GM21423 (cell line): ENCODE data around the gene TMED1.

Experiments used
- ATAC-seq: cut with Tn5 transposase; IDR thresholded peaks from one replicate; pipeline ENCODE4 v1.9.1; 2021; ENCODE audit warnings: mild to moderate bottlenecking, moderate library complexity; ENCODE audit not compliant: unreplicated experiment

The TMED1 gene

GRCh38 chr19:10812902-10813404 is 23.1 kb downstream of the TMED1 start:
- no peak for ATAC-seq

- no peak for ATAC-seq
Observed at GRCh38 chr19:10812196-10812595, 23.8 kb downstream of the TMED1 start.

- no peak for ATAC-seq
Observed at GRCh38 chr19:10811391-10812111, 24.5 kb downstream of the TMED1 start.

GRCh38 chr19:10809651-10810285 is 26.2 kb downstream of the TMED1 start:
- ATAC-seq, result no peak

DNA sequence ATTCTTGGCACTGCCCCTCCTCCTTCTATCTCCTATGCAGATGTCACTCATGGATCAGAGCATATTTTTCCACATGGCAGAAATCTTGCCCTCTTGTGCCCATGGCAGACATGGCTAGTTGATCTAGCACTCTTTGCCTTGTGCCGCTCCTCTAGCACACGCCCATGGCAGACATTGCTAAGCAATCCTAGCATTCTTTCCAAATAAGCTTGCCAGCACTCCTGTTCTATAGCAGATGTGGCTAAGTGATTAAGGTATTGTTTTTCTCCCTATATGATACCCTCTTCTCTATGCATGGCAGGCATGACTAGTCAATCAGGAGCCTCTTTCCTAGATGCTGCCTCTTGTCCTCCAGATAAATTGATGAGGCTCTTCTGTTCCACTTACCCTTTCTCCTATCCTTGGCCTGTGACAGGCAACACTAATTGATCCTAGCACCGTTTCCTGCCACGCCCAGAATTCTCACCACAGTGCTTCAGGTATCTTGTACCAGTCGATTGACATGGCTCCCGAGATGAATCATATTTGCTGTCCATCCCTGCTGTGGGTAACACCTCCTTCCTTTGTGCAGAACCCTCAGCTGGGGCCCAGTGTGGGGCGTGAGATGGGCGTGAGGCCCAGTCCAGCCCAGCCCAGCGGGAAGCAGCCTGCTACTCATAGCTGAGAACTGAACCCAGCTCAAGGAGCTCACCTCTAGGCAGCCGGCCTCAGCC is 26.9 kb downstream of the TMED1 start:
- no peak for ATAC-seq

DNA sequence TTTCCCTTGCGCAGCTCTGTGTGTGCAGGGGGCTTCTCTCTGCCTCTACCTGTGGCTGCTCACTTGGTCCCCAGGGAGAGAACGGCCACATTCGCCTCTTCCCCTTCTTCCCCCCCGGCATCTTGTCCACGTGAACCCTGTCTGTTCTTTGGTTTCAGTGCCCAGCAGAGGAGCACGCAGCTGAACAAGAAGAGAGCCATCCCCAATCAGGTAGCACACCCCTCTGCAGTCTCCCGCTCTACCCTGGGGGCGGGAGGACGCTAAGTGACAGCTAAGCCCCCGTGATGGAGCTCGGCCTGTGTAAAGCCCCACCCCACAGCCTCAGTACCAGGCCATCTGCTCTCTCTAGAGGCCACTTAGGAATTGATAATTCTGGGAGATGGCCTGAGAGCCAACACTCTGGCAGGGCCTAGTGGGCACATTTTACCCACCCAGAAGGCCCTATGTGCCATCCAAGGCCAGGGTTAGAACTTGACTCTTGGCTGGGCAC is 30.2 kb downstream of the TMED1 start:
- no peak for ATAC-seq

- no peak for ATAC-seq
Observed at GRCh38 chr19:10805065-10805757, 30.8 kb downstream of the TMED1 start.

DNA sequence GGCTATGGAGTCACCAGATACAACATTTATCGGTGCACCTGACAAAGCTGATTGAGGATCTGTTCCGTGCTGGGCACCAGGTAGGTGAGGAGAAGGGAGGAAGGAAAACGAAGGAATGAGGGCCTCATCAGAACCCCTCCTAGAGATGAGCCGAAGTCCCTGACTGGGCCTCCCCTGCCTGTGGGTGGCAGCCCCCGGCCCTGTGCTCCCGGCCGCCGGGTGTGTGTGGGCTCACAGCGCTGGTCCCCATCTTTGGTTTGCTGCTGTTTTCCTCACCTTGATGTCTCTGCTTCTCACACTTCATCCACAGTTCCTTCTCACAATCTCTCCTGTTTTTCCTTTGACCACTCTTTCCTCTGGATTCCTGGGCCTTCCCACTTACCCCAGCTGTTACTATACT is 32.8 kb downstream of the TMED1 start:
- no peak for ATAC-seq

DNA sequence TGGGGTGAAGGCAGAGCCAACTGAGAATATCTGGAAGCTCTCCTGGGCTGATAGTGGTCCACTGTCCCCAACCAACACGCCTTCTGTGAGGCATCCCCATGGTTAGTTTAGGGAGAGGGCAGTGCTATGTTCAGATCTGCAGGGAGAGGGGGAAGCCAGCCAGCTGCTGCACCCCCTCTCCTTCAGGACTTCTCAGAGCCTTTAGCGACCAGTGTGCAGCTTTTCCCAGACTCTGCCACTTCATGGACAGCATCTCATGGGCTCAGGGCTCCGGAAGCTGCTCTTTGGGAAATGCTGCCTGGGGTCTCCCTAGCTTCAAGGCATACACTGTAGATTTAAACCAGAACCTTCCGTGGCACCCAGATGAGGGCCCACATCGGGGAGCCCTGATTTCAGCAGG is 33.5 kb downstream of the TMED1 start:
- no peak for ATAC-seq

- no peak for ATAC-seq
Observed at GRCh38 chr19:10800488-10800887, 35.5 kb downstream of the TMED1 start.

DNA sequence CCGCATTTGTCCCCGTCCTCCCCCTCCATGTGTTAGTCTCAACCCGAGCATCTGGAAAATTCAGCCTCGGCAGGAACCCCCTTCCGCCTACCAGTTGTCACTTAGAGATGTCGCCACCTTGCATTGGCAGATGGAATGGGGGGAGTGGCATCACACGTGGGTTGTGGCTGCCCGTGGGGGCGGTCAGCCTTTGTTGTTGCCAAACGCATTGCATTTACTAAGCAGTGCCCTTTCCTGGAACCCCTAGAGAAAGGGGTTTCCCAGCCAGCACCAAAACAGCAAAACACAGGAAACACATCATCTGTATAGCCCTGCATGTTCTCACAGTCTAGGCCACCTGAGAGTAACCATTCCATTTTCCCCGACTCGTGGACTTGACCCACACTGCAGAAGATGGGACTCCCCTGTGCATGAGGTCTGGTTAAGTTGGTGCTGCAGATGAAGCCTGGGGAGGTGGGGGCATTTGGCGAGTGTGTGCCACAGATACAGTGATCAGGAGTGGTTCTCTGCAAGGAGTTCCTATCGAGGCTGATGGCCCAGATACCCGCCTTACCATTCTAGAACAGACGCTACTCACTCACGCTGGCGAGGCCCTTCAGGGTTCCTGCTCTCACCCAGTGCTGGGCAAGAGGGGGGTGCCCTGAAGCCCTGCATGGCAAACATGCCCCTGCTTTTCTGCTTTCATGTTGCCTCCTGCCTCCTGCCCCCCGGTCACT is 38.3 kb downstream of the TMED1 start:
- no peak for ATAC-seq

DNA sequence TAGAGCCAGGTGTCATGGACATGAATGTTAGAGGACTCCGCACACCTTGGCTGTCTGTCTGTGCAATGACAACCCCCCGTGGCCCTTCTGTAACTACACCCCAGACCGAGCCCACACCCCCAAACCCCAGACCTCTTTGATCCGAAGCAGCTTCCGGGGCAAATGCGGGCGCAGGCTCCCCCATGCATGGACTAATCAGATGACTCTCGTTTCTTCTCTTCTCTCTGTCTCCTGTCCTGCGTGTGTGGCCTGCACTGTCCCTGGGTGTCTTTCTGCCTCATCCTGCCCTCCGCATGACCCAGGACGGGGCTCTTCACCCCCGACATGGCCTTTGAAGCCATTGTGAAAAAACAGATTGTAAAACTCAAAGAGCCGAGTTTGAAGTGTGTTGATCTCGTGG is 38.9 kb downstream of the TMED1 start:
- ATAC-seq, result no peak

DNA sequence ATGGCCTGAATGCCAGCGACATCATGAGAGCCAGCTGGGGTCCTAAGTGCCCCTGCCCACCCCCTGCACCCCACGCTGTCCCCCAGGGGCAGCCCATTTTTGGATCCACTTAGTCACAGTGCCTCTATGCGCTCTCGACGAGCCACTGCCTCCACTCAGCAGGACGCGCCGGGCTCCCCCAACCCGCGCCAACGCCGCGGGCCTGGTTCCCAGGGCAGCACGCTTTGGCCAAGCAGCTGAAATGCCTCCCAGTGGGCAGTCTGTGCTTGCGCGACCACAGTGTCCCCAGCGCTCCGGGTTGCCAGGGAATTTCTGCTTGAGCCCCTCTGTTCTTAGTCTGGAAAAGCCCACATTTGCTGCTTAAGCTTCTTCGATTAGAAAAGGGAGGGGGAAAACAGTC is 39.4 kb downstream of the TMED1 start:
- no peak for ATAC-seq

DNA sequence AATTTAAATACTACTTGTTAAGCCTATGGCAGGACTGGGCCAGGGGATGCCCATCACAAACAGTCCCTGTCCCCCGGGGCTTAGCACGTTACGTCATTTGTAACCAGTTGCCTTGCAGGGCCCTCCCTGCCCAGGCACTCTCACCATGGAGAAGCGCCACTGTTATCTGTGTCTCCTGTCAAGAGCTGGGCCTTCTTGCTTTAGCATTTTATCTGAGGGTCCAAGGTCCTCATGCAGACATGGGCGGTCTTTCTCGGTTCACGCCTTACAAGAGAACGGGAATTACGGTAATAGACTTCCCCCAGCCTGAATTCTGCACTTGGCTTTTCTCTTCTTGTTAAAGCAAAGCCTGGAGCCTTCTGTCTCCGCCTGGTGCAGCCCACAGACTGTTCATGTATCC is 46.1 kb downstream of the TMED1 start:
- no peak for ATAC-seq

DNA sequence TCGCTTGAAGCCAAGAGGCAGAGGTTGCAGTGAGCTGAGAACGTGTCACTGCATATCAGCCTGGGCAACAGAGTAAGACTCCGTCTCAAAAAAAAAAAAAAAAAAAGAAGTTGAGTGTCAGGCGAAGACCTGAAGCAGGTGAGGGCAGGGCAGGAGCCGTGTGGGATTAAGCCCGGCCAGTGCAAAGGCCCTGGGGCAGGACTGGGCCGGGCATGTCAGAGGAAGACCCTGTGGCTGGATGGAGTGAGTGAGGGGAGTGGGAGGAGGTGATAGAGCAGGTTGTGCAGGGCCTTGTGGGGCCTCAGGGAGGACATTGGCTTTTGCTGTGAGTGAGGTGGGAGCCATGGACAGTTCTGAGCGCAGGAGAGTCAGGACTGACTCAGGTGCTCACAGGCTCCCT is 47.9 kb downstream of the TMED1 start:
- no peak for ATAC-seq

- ATAC-seq, result no peak
Observed at GRCh38 chr19:10784257-10784656, 51.8 kb downstream of the TMED1 start.

- no peak for ATAC-seq
Observed at GRCh38 chr19:10782795-10783194, 53.2 kb downstream of the TMED1 start.
